HepG2 (cell line): ENCODE data around the gene RPH3AL. TPM values are rescaled to one million over a fixed set of nuclear protein-coding genes. Genes with fewer than 3 reads are reported as not detected.

Experiments
- CCAR2 ChIP-seq: fragments of 200-400 bp; formaldehyde crosslinking; optimal IDR thresholded peaks from 2 replicates; pipeline ENCODE3; 2018; ENCODE audit warnings: low read depth, mild to moderate bottlenecking, low read length, moderate library complexity
- CCDC6 ChIP-seq: sonication (generic); formaldehyde crosslinking; IDR thresholded peaks from 2 replicates; pipeline ENCODE4 v1.8.1; 2022; ENCODE audit warnings: mild to moderate bottlenecking, missing genetic modification reagents, moderate library complexity
- EZH2 ChIP-seq: conservative IDR thresholded peaks from 2 replicates; pipeline ENCODE4 v1.6.1; 2012; ENCODE audit warnings: mild to moderate bottlenecking, low read depth, low read length, moderate library complexity
- FOXJ3 ChIP-seq: sonication (generic); formaldehyde crosslinking; IDR thresholded peaks from 2 replicates; pipeline ENCODE4 v1.4.0; 2020; ENCODE audit warnings: missing genetic modification reagents, mild to moderate bottlenecking, borderline replicate concordance
- HOXA3 ChIP-seq: sonication (generic); formaldehyde crosslinking; IDR thresholded peaks from 2 replicates; pipeline ENCODE4 v1.5.0; 2020; ENCODE audit warnings: missing genetic modification reagents
- HOXA7 ChIP-seq: sonication (generic); formaldehyde crosslinking; IDR thresholded peaks from 2 replicates; pipeline ENCODE4 v1.8.1; 2022; ENCODE audit warnings: mild to moderate bottlenecking, missing genetic modification reagents, moderate library complexity
- PCBP2 ChIP-seq: fragments of 200-400 bp; formaldehyde crosslinking; optimal IDR thresholded peaks from 2 replicates; pipeline ENCODE3; 2018; ENCODE audit warnings: low read length, low read depth; ENCODE audit not compliant: poor library complexity, severe bottlenecking
- PLRG1 ChIP-seq: fragments of 450-650 bp; conservative IDR thresholded peaks from 2 replicates; pipeline ENCODE4 v1.6.1; 2016
- SP1 ChIP-seq, 2 experiments: fragments of 450-650 bp in 1 of 2; sonication (generic) in 1 of 2; formaldehyde crosslinking in 1 of 2; IDR thresholded peaks; 2 replicates each; pipeline versions ENCODE4 v1.4.0 to v1.6.1; 2016 to 2020; ENCODE audit warnings: missing genetic modification reagents in 1 of 2
- WIZ ChIP-seq: sonication (generic); formaldehyde crosslinking; IDR thresholded peaks from 2 replicates; pipeline ENCODE4 v1.5.1; 2020; ENCODE audit warnings: mild to moderate bottlenecking, missing genetic modification reagents
- ZNF3 ChIP-seq: IDR thresholded peaks from 2 replicates; pipeline ENCODE4 v1.7.0; 2017; ENCODE audit warnings: inconsistent platforms
- ZNF451 ChIP-seq: sonication (generic); formaldehyde crosslinking; IDR thresholded peaks from 2 replicates; pipeline ENCODE4 v1.5.0; 2020; ENCODE audit warnings: mild to moderate bottlenecking, missing genetic modification reagents
- ZNF660 ChIP-seq: sonication (generic); formaldehyde crosslinking; IDR thresholded peaks from 2 replicates; pipeline ENCODE4 v1.5.1; 2020; ENCODE audit warnings: mild to moderate bottlenecking, low read depth, missing genetic modification reagents, borderline replicate concordance
- polyA plus RNA-seq, 8 experiments: library from polyadenylated mRNA; depleted of rRNA in 3 of 8; stranded (reverse) in 7 of 8; unstranded in 1 of 8; fragments of >200 nt; fragmentation: Illumina TruSeq in 4 of 8; extraction: Trizol in 4 of 8; gene quantifications; 2 replicates each; pipeline versions ENCODE4 v1.2.1 to v1.2.3, GENCODE V29; 2011 to 2016; ENCODE audit warnings: low read depth in 4 of 8, missing spikeins in 1 of 8, mixed read lengths in 1 of 8; ENCODE audit not compliant: insufficient read depth in 1 of 8
- total RNA-seq, 5 experiments: library from RNA; depleted of rRNA; stranded (reverse); fragments of >200 nt; fragmentation: Illumina TruSeq; extraction: Trizol; gene quantifications; 2 replicates each; pipeline ENCODE4 v1.2.3, GENCODE V29; 2016; ENCODE audit warnings: low read depth in 1 of 5
- TF ChIP-seq, protein P1 (sequence below): sonication (generic); formaldehyde crosslinking; IDR thresholded peaks from 2 replicates; pipeline ENCODE4 v1.5.1; 2020; ENCODE audit warnings: missing genetic modification reagents, mild to moderate bottlenecking, borderline replicate concordance
- TF ChIP-seq, protein P2 (sequence below): sonication (generic); formaldehyde crosslinking; IDR thresholded peaks from 2 replicates; pipeline ENCODE4 v1.5.0; 2020; ENCODE audit warnings: missing genetic modification reagents
- TF ChIP-seq, protein P3 (sequence below): sonication (generic); formaldehyde crosslinking; IDR thresholded peaks from 2 replicates; pipeline ENCODE4 v1.4.0; 2020; ENCODE audit warnings: missing genetic modification reagents
- TF ChIP-seq, protein P4 (sequence below): IDR thresholded peaks from 2 replicates; pipeline ENCODE4 v1.6.1; 2012; ENCODE audit warnings: low read length, improper control_type of control experiment
- TF ChIP-seq, protein P5 (sequence below): sonication (generic); formaldehyde crosslinking; IDR thresholded peaks from 2 replicates; pipeline ENCODE4 v1.8.1; 2023; ENCODE audit warnings: missing genetic modification reagents, mild to moderate bottlenecking, borderline replicate concordance

RPH3AL gene
- total and polyA plus RNA-seq, 2 of the 13 experiments (the other 11 are each of a cell fraction or from before 2014, with no cell fraction given): 7.8 to 16.4 TPM

DNA sequence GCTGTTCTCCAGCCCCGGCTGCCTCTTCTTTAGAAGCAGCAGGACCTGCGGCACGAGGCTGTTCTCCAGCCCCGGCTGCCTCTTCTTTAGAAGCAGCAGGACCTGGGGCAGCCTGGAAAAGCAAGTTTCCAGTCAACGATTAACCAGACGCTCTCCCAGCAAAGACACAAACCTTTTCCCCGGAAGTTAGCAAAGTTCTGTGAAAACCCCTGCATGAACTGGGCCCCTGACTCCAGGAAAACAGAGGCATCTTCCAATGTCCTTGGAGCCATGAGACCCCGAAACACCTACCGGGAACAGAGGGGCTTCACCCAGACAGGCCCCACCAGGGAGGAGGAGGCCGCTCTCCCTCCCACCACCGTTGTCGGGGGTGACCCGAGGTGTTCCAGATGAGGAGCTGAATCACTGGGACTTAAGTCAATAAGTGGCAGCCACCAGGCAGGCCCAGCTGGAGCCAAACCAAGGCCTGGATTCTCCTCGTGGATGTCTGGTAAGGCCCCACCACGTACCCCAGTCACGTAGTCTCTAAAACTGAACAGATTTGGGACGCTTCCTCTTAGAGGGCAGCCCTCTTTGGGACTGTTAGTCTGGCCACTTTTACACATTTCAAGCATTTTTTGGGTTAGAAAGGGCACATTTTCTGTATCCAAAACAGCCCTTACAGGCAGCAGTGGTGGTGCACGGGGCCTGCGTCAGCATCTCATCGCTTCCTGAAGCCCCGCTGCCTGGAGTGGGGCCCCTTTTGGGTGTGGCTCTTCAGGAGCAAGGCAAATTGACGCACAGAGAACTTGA lies at the start of gene RPH3AL (continued):
- TF ChIP-seq, protein P1, sequence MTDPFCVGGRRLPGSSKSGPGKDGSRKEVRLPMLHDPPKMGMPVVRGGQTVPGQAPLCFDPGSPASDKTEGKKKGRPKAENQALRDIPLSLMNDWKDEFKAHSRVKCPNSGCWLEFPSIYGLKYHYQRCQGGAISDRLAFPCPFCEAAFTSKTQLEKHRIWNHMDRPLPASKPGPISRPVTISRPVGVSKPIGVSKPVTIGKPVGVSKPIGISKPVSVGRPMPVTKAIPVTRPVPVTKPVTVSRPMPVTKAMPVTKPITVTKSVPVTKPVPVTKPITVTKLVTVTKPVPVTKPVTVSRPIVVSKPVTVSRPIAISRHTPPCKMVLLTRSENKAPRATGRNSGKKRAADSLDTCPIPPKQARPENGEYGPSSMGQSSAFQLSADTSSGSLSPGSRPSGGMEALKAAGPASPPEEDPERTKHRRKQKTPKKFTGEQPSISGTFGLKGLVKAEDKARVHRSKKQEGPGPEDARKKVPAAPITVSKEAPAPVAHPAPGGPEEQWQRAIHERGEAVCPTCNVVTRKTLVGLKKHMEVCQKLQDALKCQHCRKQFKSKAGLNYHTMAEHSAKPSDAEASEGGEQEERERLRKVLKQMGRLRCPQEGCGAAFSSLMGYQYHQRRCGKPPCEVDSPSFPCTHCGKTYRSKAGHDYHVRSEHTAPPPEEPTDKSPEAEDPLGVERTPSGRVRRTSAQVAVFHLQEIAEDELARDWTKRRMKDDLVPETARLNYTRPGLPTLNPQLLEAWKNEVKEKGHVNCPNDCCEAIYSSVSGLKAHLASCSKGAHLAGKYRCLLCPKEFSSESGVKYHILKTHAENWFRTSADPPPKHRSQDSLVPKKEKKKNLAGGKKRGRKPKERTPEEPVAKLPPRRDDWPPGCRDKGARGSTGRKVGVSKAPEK (CRISPR knock-in tag): no peak; the same call in 1 of the 2 replicates
- TF ChIP-seq PCBP2: no peak
- 0 out of 2 replicates have a peak, but pooled peaks have one; percentile 9 for TF ChIP-seq ZNF3
- no peak for TF ChIP-seq SP1 (IDR thresholded peaks at IDR 0.05)
- TF ChIP-seq SP1 (CRISPR knock-in tag; IDR thresholded peaks at IDR 0.05): peak; percentile 53; the same call in 1 of the 2 replicates
- TF ChIP-seq, protein P2, sequence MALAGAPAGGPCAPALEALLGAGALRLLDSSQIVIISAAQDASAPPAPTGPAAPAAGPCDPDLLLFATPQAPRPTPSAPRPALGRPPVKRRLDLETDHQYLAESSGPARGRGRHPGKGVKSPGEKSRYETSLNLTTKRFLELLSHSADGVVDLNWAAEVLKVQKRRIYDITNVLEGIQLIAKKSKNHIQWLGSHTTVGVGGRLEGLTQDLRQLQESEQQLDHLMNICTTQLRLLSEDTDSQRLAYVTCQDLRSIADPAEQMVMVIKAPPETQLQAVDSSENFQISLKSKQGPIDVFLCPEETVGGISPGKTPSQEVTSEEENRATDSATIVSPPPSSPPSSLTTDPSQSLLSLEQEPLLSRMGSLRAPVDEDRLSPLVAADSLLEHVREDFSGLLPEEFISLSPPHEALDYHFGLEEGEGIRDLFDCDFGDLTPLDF: no peak
- TF ChIP-seq, protein P3, sequence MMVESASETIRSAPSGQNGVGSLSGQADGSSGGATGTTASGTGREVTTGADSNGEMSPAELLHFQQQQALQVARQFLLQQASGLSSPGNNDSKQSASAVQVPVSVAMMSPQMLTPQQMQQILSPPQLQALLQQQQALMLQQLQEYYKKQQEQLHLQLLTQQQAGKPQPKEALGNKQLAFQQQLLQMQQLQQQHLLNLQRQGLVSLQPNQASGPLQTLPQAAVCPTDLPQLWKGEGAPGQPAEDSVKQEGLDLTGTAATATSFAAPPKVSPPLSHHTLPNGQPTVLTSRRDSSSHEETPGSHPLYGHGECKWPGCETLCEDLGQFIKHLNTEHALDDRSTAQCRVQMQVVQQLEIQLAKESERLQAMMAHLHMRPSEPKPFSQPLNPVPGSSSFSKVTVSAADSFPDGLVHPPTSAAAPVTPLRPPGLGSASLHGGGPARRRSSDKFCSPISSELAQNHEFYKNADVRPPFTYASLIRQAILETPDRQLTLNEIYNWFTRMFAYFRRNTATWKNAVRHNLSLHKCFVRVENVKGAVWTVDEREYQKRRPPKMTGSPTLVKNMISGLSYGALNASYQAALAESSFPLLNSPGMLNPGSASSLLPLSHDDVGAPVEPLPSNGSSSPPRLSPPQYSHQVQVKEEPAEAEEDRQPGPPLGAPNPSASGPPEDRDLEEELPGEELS (CRISPR knock-in tag): peak; percentile 61; the same call in 1 of the 2 replicates
- TF ChIP-seq EZH2: no peak
- peak; percentile 61 for TF ChIP-seq HOXA3 (CRISPR knock-in tag)
- TF ChIP-seq ZNF660 (CRISPR knock-in tag): no peak
- TF ChIP-seq, protein P4, sequence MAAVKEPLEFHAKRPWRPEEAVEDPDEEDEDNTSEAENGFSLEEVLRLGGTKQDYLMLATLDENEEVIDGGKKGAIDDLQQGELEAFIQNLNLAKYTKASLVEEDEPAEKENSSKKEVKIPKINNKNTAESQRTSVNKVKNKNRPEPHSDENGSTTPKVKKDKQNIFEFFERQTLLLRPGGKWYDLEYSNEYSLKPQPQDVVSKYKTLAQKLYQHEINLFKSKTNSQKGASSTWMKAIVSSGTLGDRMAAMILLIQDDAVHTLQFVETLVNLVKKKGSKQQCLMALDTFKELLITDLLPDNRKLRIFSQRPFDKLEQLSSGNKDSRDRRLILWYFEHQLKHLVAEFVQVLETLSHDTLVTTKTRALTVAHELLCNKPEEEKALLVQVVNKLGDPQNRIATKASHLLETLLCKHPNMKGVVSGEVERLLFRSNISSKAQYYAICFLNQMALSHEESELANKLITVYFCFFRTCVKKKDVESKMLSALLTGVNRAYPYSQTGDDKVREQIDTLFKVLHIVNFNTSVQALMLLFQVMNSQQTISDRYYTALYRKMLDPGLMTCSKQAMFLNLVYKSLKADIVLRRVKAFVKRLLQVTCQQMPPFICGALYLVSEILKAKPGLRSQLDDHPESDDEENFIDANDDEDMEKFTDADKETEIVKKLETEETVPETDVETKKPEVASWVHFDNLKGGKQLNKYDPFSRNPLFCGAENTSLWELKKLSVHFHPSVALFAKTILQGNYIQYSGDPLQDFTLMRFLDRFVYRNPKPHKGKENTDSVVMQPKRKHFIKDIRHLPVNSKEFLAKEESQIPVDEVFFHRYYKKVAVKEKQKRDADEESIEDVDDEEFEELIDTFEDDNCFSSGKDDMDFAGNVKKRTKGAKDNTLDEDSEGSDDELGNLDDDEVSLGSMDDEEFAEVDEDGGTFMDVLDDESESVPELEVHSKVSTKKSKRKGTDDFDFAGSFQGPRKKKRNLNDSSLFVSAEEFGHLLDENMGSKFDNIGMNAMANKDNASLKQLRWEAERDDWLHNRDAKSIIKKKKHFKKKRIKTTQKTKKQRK: no peak
- TF ChIP-seq, protein P5, sequence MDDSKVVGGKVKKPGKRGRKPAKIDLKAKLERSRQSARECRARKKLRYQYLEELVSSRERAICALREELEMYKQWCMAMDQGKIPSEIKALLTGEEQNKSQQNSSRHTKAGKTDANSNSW: no peak
- TF ChIP-seq FOXJ3 (CRISPR knock-in tag): 0 out of 2 replicates have a peak, but pooled peaks have one; percentile 35
- 0 out of 2 replicates have a peak, but pooled peaks have one; percentile 59 for TF ChIP-seq WIZ (CRISPR knock-in tag)
- TF ChIP-seq CCAR2: no peak
- no peak for TF ChIP-seq ZNF451 (CRISPR knock-in tag)
- TF ChIP-seq HOXA7 (CRISPR knock-in tag): no peak
- TF ChIP-seq CCDC6 (CRISPR knock-in tag): 0 out of 2 replicates have a peak, but pooled peaks have one; percentile 44
- no peak for TF ChIP-seq PLRG1
